Activated CD4-positive, alpha-beta T cell treated with anti-CD3 and anti-CD28 coated beads, Interleukin-2, amount 50 U/mL, for 4 hours (primary cell): ENCODE measurements around the gene RGMA.
A peak's percentile ranks its signal among the peaks of the same experiment; 100 is the strongest.
"Not testable (repeated sequence)": the region's sequence is repeated elsewhere in the genome, so short reads cannot be mapped to it uniquely, and the experiment has no call there.

Experiments
- DNase-seq, 2 experiments: peaks; one replicate each; pipeline ENCODE4 v3.0.0-alpha.2; 2020

RGMA gene

DNA sequence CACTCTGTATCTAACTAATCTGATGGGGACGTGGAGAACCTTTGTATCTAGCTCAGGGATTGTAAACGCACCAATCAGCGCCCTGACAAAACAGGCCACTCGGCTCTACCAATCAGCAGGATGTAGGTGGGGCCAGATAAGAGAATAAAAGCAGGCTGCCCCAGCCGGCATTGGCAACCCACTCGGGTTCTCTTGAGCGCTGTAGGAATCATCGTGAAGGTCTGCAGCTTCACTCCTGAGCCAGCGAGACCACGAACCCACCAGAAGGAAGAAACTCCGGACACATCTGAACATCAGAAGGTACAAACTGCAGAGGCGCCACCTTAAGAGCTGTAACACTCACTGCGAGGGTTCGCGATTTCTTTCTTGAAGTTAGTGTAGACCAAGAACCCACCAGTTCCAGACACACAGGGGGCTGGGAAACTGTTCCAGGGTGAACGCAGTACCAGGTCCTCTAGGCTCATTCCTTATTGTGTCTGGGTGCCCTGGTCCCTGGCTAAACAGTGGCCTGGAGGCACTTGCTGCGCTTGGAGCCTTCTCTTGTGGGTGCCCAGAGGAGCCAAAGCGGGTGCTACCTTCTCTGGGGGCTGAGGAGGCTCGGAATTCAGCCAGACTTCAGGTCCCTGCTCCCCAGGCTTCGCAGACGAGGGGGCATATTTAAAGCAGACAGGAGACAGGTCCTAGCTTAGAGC lies 56.4 kb downstream of the RGMA start:
- not testable (repeated sequence) for DNase-seq

- not testable (repeated sequence) for DNase-seq
Measured at GRCh38 chr15:93031557-93032384, 57.2 kb downstream of the RGMA start.

DNA sequence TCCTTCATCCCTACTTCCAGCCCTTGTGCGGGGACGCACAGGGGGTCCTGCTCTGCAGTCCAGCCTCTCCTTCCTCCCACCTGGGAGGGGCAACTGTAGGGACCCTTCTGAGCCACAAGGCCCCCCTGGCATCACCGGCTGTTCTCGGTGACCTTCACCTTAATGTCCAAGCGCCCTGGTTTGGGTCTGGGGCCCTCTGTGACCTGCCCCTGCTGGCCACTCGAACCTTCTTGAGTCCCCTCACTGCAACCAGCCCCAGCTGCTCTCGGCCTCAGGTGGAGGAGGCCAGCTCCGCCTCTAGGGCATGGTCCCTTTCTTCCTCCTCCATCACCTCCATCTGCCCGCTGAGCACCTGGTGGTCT lies 57.9 kb downstream of the RGMA start:
- no peak for DNase-seq

DNA sequence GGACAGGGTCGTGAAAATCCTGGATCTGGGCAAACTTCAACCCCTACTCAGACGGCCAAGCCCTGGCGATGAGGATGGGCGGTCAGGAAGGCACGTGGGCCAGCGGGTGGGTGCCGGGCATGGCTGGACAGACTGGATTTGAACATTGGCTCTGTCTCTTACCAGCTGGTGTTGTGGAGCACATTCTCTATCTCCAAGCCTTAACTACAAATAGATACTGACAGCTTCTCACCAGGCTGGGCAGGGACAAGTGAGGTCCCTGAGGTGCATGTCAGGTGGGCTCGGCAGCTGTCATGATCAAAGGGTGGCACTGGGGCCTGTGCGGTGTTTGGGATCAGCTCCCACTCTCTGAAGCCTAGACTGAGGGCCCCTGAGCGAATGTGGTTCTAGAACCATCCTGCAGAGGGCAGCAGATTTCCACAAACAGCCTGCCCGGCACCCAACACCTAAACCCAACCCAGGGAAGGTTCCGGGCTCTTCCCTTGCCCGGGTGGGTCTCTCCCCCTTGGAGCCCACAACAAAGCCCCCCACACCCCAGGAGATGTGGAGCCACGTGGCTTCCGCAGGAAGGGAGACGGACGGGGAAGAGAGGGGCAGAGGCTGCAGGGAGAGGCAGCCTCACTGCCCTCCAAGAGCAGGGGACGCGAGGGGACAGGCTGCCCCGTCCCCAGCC lies 58.4 kb downstream of the RGMA start:
- DNase-seq, result peak; percentile 44 to 55

GRCh38 chr15:93029836-93030429 lies 59.1 kb downstream of the RGMA start:
- DNase-seq, result no peak

DNA sequence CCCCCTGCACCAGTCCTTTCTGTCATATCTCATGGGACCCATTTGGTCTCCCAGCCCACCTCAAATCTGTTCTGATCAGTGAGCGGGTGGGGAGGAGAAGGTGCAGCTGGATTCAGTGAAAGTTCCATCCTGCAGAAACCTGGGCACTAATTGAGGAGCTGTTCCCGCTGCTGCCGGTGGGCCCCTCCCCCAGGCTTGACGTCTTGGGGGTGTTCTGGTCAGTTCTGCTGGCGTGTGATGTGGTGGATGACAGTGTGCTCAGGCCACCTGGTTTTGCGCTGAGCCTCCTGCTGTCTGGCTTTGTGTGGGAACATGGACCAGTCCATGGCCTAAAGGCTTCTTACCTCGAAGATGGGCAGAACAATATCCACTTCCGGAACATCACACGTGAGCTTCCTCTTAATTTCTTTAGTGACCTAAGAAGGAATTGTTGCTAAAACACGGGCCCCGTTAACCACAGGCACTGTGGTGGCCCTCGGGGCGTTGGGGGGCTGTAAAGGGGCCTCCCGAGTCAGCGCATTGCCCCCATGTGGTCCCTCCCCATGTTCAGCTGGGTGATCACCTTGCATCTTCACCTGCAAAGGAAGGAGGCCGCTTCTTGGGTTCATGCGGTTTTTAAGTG lies 59.7 kb downstream of the RGMA start:
- no peak for DNase-seq

GRCh38 chr15:93028632-93029213 lies 60.3 kb downstream of the RGMA start:
- DNase-seq, result no peak

- DNase-seq, result no peak
Measured at GRCh38 chr15:93028111-93028631, 60.8 kb downstream of the RGMA start.

DNA sequence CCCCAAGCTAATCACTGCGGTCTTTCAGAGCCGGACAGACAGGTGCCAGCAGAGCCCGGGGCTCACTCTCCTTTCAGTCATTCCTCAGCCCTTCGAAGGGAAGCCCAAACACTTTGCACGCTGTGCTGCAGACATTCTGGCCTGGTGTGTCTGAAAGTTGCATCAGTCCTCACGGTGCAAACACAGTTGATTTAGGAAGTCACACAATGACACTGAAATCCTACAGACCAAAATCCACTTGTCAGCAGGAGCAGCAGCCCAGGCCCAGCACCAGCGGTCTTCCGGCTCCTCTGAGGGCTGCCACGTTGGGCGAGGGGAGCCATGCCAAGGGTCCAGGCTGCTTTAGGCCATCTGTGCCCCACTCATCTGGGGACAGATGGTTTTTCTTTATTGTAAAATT lies 61.6 kb downstream of the RGMA start:
- DNase-seq, result no peak

GRCh38 chr15:93026380-93026817 lies 62.6 kb downstream of the RGMA start:
- no peak for DNase-seq

DNA sequence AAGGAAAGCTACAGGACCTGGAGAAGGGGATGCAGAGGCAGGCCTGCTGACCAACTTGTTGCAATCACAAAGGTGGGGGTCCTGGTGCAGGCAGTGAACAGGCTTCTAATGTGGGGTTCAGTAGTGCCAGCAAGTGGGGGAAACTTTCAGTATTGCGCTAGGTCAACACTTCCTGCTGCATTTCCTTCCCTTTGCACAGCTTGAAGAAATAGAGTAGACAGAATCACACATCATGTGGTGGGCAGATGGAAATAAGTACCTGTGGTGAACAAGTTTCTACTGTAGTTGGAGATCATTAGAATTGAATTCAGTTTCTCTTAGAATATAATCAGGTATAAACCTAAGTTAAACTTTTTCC lies 63.4 kb downstream of the RGMA start:
- DNase-seq, result no peak

DNA sequence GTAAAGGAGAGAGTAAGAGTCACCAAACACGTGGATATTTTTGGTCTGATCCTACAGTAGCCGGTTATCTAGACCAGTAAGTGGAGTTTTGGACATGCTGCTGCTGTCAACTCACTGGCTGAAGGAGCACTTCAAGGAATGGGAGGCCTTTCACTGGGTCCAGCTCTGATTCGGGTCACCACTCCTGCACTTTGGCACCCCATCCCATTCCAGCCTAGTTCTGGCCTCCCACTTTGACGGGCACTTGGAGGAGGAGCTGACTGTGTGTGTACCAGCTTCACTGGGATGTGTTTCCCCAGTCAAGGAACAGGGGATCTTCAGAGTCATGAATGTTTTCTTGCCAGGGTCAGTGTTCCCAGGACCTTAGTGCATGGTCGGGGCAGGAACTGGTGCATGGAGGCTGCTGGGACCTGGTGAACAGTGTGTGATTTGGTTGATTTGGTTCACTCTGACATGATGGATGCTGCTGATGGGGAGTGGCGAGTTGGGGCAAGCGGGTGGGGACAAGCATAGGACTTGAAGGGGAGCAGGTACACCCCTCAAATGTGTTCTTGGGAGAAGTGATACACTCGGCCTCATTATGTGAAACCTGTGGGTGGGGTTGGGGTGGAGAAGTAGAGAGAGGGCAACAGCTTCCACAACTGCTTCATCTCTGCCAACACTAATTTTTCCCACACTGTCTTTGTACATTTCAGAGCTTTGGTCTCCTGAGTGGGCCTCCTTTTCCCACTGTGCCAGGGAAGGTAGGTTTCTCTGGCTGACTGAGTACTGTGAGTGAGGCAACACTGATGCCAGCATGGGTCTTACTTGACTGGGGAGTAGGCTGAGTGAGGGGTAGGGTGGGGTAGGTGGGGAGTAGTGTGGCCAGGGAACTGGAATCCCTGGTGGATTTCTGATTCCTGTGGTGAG lies 64.0 kb downstream of the RGMA start:
- no peak for DNase-seq

- DNase-seq, result no peak
Measured at GRCh38 chr15:93024293-93024692, 64.7 kb downstream of the RGMA start.

GRCh38 chr15:93020976-93021772 lies 67.8 kb downstream of the RGMA start:
- DNase-seq, result no peak

GRCh38 chr15:93019971-93020370 lies 69.0 kb downstream of the RGMA start:
- no peak for DNase-seq

DNA sequence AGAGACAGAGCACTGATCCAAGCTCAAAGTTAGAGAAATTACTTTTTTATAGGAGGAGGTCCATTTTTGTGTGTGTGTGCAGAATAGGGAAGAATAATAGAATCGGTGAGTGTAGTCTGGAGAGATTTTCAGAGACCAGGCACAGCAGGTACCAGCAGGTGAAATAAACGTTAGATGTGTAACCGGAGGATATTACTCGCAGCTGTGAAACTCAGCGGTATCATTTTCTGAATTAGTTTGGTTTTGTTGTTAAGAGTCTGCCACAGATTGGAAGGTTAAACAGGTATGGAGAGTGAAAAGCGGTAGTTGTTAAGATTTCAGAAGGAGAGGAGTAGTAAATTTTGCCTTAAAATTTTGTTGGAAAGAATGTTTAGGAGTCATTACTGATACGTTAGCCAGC lies 69.9 kb downstream of the RGMA start:
- DNase-seq, result no peak

DNA sequence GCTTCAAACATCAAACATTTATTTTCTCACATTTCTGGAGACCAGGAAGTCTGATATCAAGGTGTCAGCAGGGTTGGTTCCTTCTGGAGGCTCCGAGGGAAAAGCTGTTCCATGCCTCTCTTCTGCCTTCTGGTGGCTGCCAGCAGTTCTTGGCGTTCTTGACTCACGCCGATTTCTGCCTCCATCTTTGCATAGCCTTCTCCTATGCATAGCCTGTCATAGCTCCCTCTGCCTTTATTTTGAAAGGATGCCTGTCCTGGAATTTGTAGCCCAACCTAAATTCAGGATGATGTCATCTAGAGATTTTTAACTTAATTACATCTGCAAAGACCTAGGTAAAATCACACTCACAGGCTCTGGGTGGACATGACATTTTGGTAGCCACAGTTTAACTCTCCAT lies 70.4 kb downstream of the RGMA start:
- DNase-seq, result no peak

DNA sequence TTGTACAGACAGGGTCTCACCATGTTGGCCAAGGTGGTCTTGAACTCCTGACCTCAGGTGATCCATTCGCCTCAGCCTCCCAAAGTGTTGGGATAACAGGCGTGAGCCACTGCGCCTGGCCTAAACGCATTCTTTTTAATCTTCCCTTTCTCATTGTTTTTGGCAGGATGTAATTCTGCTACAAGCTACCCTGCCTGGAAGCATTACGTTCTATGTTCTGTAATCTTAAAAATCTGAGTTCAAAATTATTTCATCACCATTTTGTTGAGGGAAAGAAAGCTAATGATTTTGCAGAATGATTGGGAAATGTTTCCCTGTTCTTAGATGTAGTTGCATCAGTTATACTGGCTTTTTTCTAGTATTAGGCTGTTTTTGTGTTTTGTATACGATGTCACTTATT lies 71.5 kb downstream of the RGMA start:
- DNase-seq, result no peak

- no peak for DNase-seq
Measured at GRCh38 chr15:93012786-93013185, 76.2 kb downstream of the RGMA start.

GRCh38 chr15:93007994-93008393 lies 81.0 kb downstream of the RGMA start:
- DNase-seq, result no peak
